ENCODE results near the gene MFSD6.

MFSD6 gene

DNA sequence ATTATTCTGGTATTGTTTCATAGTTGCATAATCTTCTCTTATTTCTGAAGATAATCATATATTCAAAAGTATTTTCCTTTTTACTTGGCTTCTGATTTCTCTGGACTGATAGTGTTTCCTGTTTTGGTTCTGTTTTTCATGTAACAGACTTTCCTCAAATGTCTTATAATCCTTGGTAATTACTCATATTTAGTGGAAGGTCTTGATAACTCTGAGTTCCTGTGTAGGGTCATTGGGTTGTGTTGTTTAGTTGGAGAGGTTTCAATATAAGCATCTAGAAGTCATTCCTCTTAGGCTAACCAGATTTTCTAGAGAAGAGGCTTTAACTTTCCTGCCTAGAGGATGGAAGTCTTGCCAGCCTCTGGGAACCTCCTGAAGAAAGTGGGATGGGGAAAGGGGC, 23.8 kb downstream of the MFSD6 start:
- Histone ChIP-seq H3K36me3 (ENCODE audit: control insufficient read depth in 2 of 2, insufficient read depth in 1 of 2, low read length in 2 of 2) (peaks cover 0 to 7% of the 10 kb centered on the region in 2 experiments; a peak in 1 of 3 replicates), H3K27ac (ENCODE audit: extremely low read depth, low read depth, low read length) (no peak overlapping the region), H3K4me3 (ENCODE audit: low read depth, low read length) (no peak overlapping the region), H3K9me3 (ENCODE audit: control insufficient read depth, insufficient read depth, low read depth, low read length) (no peaks in the 10 kb centered on the region), H3K4me1 (ENCODE audit: control insufficient read depth, insufficient read depth, low read length) (peaks cover 5% of the 10 kb centered on the region; the same call in 1 of the 2 replicates)
- ChIA-PET POLR2A (no interaction called here), CTCF (no interaction called here)
- TF ChIP-seq ZNF677 (tag by site-specific recombination; IDR thresholded peaks at IDR 0.05) (no peak), ZBTB17 (tag by site-specific recombination; IDR thresholded peaks at IDR 0.05) (0 out of 2 replicates have a peak, but pooled peaks have one; percentile 18), PRDM6 (tag by site-specific recombination; IDR thresholded peaks at IDR 0.05) (0 out of 2 replicates have a peak, but pooled peaks have one; percentile 18)

- Histone ChIP-seq H3K9me3 (ENCODE audit: control insufficient read depth, insufficient read depth, low read depth, low read length) (no peaks in the 10 kb centered on the region), H3K4me3 (ENCODE audit: low read depth, low read length) (no peak overlapping the region), H3K27ac (ENCODE audit: extremely low read depth, low read depth, low read length) (no peak overlapping the region), H3K4me1 (ENCODE audit: control insufficient read depth, insufficient read depth, low read length) (peaks cover 5% of the 10 kb centered on the region; the same call in 1 of the 2 replicates), H3K36me3 (ENCODE audit: control insufficient read depth in 2 of 2, insufficient read depth in 1 of 2, low read length in 2 of 2) (peaks cover 0 to 8% of the 10 kb centered on the region in 2 experiments; a peak in 1 of 3 replicates)
- CTCF ChIA-PET = interaction anchor here (0.6 kb wide), 1 partner anchor 63 kb away, joined by 6 read pairs; no protein-coding TSS in a partner anchor
- POLR2A ChIA-PET = no interaction called here
- TF ChIP-seq GLI4 (tag by site-specific recombination; IDR thresholded peaks at IDR 0.05) (no peak), PBX3 (CRISPR knock-in tag; IDR thresholded peaks at IDR 0.05) (no peak), ZNF211 (tag by site-specific recombination; IDR thresholded peaks at IDR 0.05; ENCODE audit: low read depth) (no peak), ZNF561 (tag by site-specific recombination; IDR thresholded peaks at IDR 0.05; ENCODE audit: borderline replicate concordance) (no peak), ZNF19 (tag by site-specific recombination; IDR thresholded peaks at IDR 0.05; ENCODE audit: low read depth) (no peak), ZNF174 (tag by site-specific recombination; IDR thresholded peaks at IDR 0.05) (no peak), BCL11A (tag by site-specific recombination; IDR thresholded peaks at IDR 0.05; ENCODE audit: low read depth) (peak; percentile 52; the same call in 1 of the 2 replicates), ZBTB1 (tag by site-specific recombination; IDR thresholded peaks at IDR 0.05) (no peak), ZFHX2 (tag by site-specific recombination; conservative IDR thresholded peaks at IDR 0.05) (0 out of 2 replicates have a peak, but pooled peaks have one; percentile 18), ZNF221 (tag by site-specific recombination; IDR thresholded peaks at IDR 0.05; ENCODE audit: borderline replicate concordance) (no peak), ZFP69B (tag by site-specific recombination; IDR thresholded peaks at IDR 0.05) (no peak), ZNF366 (tag by site-specific recombination; conservative IDR thresholded peaks at IDR 0.05) (no peak), SCRT1 (tag by site-specific recombination; IDR thresholded peaks at IDR 0.05; ENCODE audit: borderline replicate concordance) (no peak), ZSCAN4 (tag by site-specific recombination; IDR thresholded peaks at IDR 0.05) (peak; percentile 44; the same call in 1 of the 2 replicates), ZNF449 (tag by site-specific recombination; IDR thresholded peaks at IDR 0.05) (no peak)
- TF ChIP-seq, protein P1, sequence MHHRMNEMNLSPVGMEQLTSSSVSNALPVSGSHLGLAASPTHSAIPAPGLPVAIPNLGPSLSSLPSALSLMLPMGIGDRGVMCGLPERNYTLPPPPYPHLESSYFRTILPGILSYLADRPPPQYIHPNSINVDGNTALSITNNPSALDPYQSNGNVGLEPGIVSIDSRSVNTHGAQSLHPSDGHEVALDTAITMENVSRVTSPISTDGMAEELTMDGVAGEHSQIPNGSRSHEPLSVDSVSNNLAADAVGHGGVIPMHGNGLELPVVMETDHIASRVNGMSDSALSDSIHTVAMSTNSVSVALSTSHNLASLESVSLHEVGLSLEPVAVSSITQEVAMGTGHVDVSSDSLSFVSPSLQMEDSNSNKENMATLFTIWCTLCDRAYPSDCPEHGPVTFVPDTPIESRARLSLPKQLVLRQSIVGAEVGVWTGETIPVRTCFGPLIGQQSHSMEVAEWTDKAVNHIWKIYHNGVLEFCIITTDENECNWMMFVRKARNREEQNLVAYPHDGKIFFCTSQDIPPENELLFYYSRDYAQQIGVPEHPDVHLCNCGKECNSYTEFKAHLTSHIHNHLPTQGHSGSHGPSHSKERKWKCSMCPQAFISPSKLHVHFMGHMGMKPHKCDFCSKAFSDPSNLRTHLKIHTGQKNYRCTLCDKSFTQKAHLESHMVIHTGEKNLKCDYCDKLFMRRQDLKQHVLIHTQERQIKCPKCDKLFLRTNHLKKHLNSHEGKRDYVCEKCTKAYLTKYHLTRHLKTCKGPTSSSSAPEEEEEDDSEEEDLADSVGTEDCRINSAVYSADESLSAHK (tag by site-specific recombination; IDR thresholded peaks at IDR 0.05) = peak; percentile 38; the same call in 1 of the 2 replicates
- TF ChIP-seq, protein P2, sequence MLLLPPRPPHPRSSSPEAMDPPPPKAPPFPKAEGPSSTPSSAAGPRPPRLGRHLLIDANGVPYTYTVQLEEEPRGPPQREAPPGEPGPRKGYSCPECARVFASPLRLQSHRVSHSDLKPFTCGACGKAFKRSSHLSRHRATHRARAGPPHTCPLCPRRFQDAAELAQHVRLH (tag by site-specific recombination; IDR thresholded peaks at IDR 0.05) = peak; percentile 60; the same call in 1 of the 2 replicates
- TF ChIP-seq, protein P3, sequence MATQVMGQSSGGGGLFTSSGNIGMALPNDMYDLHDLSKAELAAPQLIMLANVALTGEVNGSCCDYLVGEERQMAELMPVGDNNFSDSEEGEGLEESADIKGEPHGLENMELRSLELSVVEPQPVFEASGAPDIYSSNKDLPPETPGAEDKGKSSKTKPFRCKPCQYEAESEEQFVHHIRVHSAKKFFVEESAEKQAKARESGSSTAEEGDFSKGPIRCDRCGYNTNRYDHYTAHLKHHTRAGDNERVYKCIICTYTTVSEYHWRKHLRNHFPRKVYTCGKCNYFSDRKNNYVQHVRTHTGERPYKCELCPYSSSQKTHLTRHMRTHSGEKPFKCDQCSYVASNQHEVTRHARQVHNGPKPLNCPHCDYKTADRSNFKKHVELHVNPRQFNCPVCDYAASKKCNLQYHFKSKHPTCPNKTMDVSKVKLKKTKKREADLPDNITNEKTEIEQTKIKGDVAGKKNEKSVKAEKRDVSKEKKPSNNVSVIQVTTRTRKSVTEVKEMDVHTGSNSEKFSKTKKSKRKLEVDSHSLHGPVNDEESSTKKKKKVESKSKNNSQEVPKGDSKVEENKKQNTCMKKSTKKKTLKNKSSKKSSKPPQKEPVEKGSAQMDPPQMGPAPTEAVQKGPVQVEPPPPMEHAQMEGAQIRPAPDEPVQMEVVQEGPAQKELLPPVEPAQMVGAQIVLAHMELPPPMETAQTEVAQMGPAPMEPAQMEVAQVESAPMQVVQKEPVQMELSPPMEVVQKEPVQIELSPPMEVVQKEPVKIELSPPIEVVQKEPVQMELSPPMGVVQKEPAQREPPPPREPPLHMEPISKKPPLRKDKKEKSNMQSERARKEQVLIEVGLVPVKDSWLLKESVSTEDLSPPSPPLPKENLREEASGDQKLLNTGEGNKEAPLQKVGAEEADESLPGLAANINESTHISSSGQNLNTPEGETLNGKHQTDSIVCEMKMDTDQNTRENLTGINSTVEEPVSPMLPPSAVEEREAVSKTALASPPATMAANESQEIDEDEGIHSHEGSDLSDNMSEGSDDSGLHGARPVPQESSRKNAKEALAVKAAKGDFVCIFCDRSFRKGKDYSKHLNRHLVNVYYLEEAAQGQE (tag by site-specific recombination; IDR thresholded peaks at IDR 0.05) = no peak
These were observed 24.5 kb downstream of the MFSD6 start for GRCh38 chr2:190432567-190433231.
